ENCODE measurements around the gene CHD6.

- TF ChIP-seq CTCF (IDR thresholded peaks at IDR 0.05; ENCODE audit: low read depth, low read length, missing input control) (no peak), GABPA (IDR thresholded peaks at IDR 0.05 in 1 of 2, conservative IDR thresholded peaks at IDR 0.05 in 1 of 2) (no peak)
Observed at GRCh38 chr20:41650231-41650948, 32.2 kb upstream of the CHD6 start.

All from liver (tissue), 3 donors.